Measurements from ENCODE around the gene RRM2. TPM values are rescaled to one million over a fixed set of nuclear protein-coding genes. Genes with fewer than 3 reads are reported as not detected.
A peak's percentile ranks its signal among the peaks of the same experiment; 100 is the strongest.

Gene RRM2
- total and polyA plus RNA-seq, 2 donors (not counting 1 experiment from before 2014, with no cell fraction given): 6.1 to 36.3 TPM

GRCh38 chr2:10161206-10161931 lies 38.8 kb downstream of the RRM2 start:
- Histone ChIP-seq H3K9ac (ENCODE audit: insufficient read depth, low read length) (no peak overlapping the region), H3K9me3 (ENCODE audit: control insufficient read depth, insufficient read depth, low read depth, low read length) (no peaks in the 10 kb centered on the region), H2AFZ (ENCODE audit: low read length) (no peak overlapping the region), H3K27me3 (ENCODE audit: control insufficient read depth, insufficient read depth, low read length) (no peaks in the 10 kb centered on the region), H3K27ac (ENCODE audit: insufficient read depth, low read length) (no peak overlapping the region), H3K4me2 (ENCODE audit: extremely low read depth, insufficient read depth, low read length) (no peak overlapping the region), H4K20me1 (ENCODE audit: control insufficient read depth, extremely low read depth, insufficient read depth, low read length) (no peaks in the 10 kb centered on the region), H3K79me2 (ENCODE audit: control insufficient read depth, insufficient read depth, low read length) (no peaks in the 10 kb centered on the region), H3K4me1 (ENCODE audit: control insufficient read depth, extremely low read depth, insufficient read depth, low read length) (no peaks in the 10 kb centered on the region), H3K4me3 (replicated peaks in 1 of 4; ENCODE audit: control extremely low read depth in 1 of 4, insufficient read depth in 1 of 4, low read depth in 3 of 4, low read length in 4 of 4) (no peak overlapping the region), H3K36me3 (ENCODE audit: control insufficient read depth, insufficient read depth, low read length) (no peaks in the 10 kb centered on the region)
- TF ChIP-seq CTCF (conservative IDR thresholded peaks at IDR 0.05 in 1 of 2, IDR thresholded peaks at IDR 0.05 in 1 of 2; ENCODE audit: low read depth in 1 of 2, low read length in 2 of 2) (no peak), EZH2 (IDR thresholded peaks at IDR 0.05; ENCODE audit: low read length, missing control alignments) (no peak)
- peak in 1 of 2 donors; percentile 70 for DNase-seq (ENCODE audit: low read depth in 2 of 2)

DNA sequence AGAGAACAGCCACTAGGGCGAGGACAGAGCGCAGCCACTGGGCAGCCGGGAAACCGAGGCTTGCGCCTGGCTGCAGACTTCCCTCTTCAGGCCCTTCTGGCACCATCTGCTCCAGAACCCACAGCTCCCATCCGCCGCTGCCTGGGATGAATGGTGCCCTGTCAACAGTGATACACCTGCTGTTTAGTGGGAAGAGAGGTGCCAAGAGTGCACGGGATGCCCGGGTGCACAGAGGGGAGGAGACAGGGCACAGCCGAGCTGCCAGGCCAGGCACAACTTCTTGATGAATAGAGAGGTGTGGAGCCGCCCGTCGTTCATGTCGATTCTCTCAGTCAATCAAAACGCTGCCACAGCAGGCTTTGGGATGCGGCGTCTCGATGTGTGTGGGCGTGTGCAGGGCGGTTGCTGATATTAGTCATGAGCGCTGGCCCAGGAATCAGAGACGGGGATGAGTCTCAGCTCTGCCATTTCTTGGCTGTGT lies 39.5 kb downstream of the RRM2 start:
- Histone ChIP-seq H3K27me3 (ENCODE audit: control insufficient read depth, insufficient read depth, low read length) (no peaks in the 10 kb centered on the region), H4K20me1 (ENCODE audit: control insufficient read depth, extremely low read depth, insufficient read depth, low read length) (no peaks in the 10 kb centered on the region), H3K36me3 (ENCODE audit: control insufficient read depth, insufficient read depth, low read length) (no peaks in the 10 kb centered on the region), H3K4me3 (replicated peaks in 1 of 4; ENCODE audit: control extremely low read depth in 1 of 4, insufficient read depth in 1 of 4, low read depth in 3 of 4, low read length in 4 of 4) (no peak overlapping the region), H3K4me2 (ENCODE audit: extremely low read depth, insufficient read depth, low read length) (no peak overlapping the region), H3K9ac (ENCODE audit: insufficient read depth, low read length) (no peak overlapping the region), H3K27ac (ENCODE audit: insufficient read depth, low read length) (no peak overlapping the region), H2AFZ (ENCODE audit: low read length) (no peak overlapping the region), H3K9me3 (ENCODE audit: control insufficient read depth, insufficient read depth, low read depth, low read length) (no peaks in the 10 kb centered on the region), H3K79me2 (ENCODE audit: control insufficient read depth, insufficient read depth, low read length) (no peaks in the 10 kb centered on the region), H3K4me1 (ENCODE audit: control insufficient read depth, extremely low read depth, insufficient read depth, low read length) (no peaks in the 10 kb centered on the region)
- peak in 1 of 2 donors; percentile 82 for DNase-seq (ENCODE audit: low read depth in 2 of 2)
- TF ChIP-seq CTCF (conservative IDR thresholded peaks at IDR 0.05 in 1 of 2, IDR thresholded peaks at IDR 0.05 in 1 of 2; ENCODE audit: low read depth in 1 of 2, low read length in 2 of 2) (no peak), EZH2 (IDR thresholded peaks at IDR 0.05; ENCODE audit: low read length, missing control alignments) (no peak)

DNA sequence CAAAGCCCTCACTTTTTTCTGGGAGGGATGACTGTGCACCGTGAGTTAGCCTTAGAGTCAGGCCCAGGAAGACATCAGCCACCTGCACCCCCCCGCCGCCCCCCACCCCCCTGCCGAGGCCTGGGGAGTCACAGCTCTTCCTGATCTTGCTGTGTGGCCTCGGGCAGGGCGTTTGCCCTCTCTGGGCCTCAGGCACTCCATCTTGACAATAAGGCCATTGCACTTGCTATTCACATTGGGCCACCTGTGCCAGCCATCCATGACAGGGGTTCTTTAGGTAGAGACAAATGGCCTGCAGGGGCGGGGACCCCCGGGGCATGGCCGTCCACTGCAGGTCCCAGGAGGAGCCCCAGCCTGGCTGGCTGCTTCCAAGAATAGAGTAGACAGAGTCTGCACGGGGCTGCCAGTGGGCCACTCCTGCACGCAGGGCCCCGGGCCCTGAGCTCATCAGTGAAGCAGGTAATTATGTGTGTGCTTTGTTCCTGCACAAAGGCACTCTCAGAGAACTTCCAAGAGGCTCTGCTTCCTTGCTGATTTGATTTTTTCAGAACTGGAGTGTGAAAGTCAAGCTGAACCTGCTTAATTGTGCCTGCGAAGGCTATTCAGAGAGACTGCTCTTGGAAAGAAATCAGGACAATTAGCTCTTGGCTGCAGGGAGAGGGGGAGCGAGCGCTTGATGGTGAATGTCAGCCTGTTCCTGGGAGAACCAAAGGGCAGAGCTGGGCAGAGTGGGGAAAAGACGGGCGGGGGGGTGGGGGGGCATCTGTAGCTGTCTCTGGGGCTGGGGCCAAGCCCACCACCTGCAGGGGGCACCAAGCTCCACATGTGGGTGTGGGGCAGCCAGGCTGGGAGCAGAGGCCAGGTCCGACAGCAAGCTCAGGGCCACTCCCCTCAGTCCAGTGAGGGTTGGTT lies 40.3 kb downstream of the RRM2 start:
- Histone ChIP-seq H3K27ac (ENCODE audit: insufficient read depth, low read length) (no peak overlapping the region), H3K36me3 (ENCODE audit: control insufficient read depth, insufficient read depth, low read length) (no peaks in the 10 kb centered on the region), H3K4me1 (ENCODE audit: control insufficient read depth, extremely low read depth, insufficient read depth, low read length) (no peaks in the 10 kb centered on the region), H2AFZ (ENCODE audit: low read length) (no peak overlapping the region), H3K27me3 (ENCODE audit: control insufficient read depth, insufficient read depth, low read length) (no peaks in the 10 kb centered on the region), H3K9me3 (ENCODE audit: control insufficient read depth, insufficient read depth, low read depth, low read length) (no peaks in the 10 kb centered on the region), H3K9ac (ENCODE audit: insufficient read depth, low read length) (no peak overlapping the region), H3K4me3 (replicated peaks in 1 of 4; ENCODE audit: control extremely low read depth in 1 of 4, insufficient read depth in 1 of 4, low read depth in 3 of 4, low read length in 4 of 4) (no peak overlapping the region), H3K79me2 (ENCODE audit: control insufficient read depth, insufficient read depth, low read length) (no peaks in the 10 kb centered on the region), H4K20me1 (ENCODE audit: control insufficient read depth, extremely low read depth, insufficient read depth, low read length) (no peaks in the 10 kb centered on the region), H3K4me2 (ENCODE audit: extremely low read depth, insufficient read depth, low read length) (no peak overlapping the region)
- TF ChIP-seq CTCF (conservative IDR thresholded peaks at IDR 0.05 in 1 of 2, IDR thresholded peaks at IDR 0.05 in 1 of 2; ENCODE audit: low read depth in 1 of 2, low read length in 2 of 2) (peak in 1 of 2 donors; percentile 5), EZH2 (IDR thresholded peaks at IDR 0.05; ENCODE audit: low read length, missing control alignments) (no peak)
- no peak for DNase-seq (ENCODE audit: low read depth in 2 of 2)
